Lower lobe of right lung (tissue), 2 donors: Measurements from ENCODE around the gene VWC2L. TPM values are rescaled to one million over a fixed set of nuclear protein-coding genes. Genes with fewer than 3 reads are reported as not detected.

Experiments
- ATAC-seq, 2 donors: fragments of 200-7000 bp; cut with Tn5 transposase; one replicate each; pipeline ENCODE4 v1.9.1; 2020 to 2022; ENCODE audit warnings: mild to moderate bottlenecking in 2 of 2, moderate library complexity in 2 of 2
- DNase-seq: peaks from one replicate; pipeline ENCODE4 v3.0.0-alpha.2; 2020
- H3K27ac ChIP-seq: fragments of 200-600 bp; one replicate; pipeline ENCODE4 v1.8.0; 2022
- H3K27me3 ChIP-seq: fragments of 200-600 bp; one replicate; pipeline ENCODE4 v1.8.0; 2022; ENCODE audit warnings: low read depth
- H3K36me3 ChIP-seq: fragments of 200-600 bp; one replicate; pipeline ENCODE4 v1.8.0; 2022; ENCODE audit warnings: mild to moderate bottlenecking
- H3K4me1 ChIP-seq: fragments of 200-600 bp; one replicate; pipeline ENCODE4 v1.8.0; 2022
- H3K4me3 ChIP-seq: fragments of 200-600 bp; one replicate; pipeline ENCODE4 v1.8.0; 2022; ENCODE audit warnings: mild to moderate bottlenecking
- H3K9me3 ChIP-seq: fragments of 200-600 bp; one replicate; pipeline ENCODE4 v1.8.0; 2022
- intact Hi-C: fragments of 100-400 bp; cut with DNase I; formaldehyde crosslinking; loops from one replicate; pipeline ENCODE4 v1.11.0; 2022
- total RNA-seq: library from RNA; stranded (reverse); fragmentation: NEBNext Ultra II Directional; extraction: Animal tissue kit (Norgen Biotek cat#: 25700); gene quantifications from one replicate; pipeline ENCODE4 v1.2.1, GENCODE V29; 2021
- TF ChIP-seq, protein P1 (sequence below): fragments of 200-600 bp; IDR thresholded peaks from one replicate; pipeline ENCODE4 v1.8.0; 2022; ENCODE audit warnings: antibody characterized with exemption, mild to moderate bottlenecking
- donor health status: DM: no; HTN: yes; CAD: no; lungs with severe emphysema.

VWC2L gene
- total RNA-seq, 1 donor from 2014 or later: not detected

DNA sequence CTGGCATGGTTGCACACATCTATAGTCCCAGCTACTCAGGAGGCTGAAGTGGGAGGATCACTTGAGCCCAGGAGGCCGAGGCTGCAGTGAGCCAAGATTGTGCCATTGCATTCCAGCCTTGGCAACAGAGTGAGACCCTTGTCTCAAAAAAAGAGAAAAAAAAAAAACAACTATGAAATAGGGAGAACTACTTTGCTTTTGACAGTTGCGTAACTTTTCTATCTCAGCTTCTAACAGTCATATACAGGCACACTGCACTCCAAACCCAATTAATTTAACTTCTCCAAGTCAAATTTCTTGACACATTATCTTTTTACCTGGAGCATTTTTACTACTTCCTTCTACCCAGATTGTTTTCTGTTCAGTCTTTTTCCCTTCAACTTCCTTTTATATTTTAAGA lies 24.1 kb upstream of the VWC2L start:
- TF ChIP-seq, protein P1, sequence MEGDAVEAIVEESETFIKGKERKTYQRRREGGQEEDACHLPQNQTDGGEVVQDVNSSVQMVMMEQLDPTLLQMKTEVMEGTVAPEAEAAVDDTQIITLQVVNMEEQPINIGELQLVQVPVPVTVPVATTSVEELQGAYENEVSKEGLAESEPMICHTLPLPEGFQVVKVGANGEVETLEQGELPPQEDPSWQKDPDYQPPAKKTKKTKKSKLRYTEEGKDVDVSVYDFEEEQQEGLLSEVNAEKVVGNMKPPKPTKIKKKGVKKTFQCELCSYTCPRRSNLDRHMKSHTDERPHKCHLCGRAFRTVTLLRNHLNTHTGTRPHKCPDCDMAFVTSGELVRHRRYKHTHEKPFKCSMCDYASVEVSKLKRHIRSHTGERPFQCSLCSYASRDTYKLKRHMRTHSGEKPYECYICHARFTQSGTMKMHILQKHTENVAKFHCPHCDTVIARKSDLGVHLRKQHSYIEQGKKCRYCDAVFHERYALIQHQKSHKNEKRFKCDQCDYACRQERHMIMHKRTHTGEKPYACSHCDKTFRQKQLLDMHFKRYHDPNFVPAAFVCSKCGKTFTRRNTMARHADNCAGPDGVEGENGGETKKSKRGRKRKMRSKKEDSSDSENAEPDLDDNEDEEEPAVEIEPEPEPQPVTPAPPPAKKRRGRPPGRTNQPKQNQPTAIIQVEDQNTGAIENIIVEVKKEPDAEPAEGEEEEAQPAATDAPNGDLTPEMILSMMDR: no peak
- no peaks in the 10 kb centered on the region for H3K9me3 ChIP-seq
- DNase-seq (no peak), ATAC-seq (no peak)
- no peak overlapping the region for H3K4me3 ChIP-seq
- H3K27ac ChIP-seq: no peak overlapping the region
- no peaks in the 10 kb centered on the region for H3K4me1 ChIP-seq
- H3K27me3 ChIP-seq: no peaks in the 10 kb centered on the region
- intact Hi-C loops: no loop called here
- no peaks in the 10 kb centered on the region for H3K36me3 ChIP-seq

DNA sequence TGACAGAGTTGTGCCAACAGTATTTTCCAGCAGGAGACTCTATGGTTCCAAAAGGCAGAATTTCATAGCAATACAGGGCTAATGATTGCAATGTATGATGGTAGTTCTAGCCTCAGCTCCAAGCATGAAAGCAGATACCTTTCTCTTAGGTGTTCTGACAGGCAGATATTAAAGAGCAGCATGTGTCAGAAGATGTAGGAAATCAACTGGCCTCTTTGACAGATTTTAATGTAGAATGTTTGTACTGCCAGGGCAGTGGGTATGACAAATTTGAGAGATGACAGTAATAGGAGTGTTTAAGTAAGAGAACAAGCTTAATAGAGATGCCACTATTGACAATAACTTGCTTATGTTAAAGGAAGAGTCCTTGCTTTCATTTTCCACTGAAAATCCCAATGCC lies 21.5 kb upstream of the VWC2L start:
- Histone ChIP-seq H3K9me3 (no peaks in the 10 kb centered on the region), H3K4me3 (no peak overlapping the region), H3K36me3 (no peaks in the 10 kb centered on the region), H3K4me1 (no peaks in the 10 kb centered on the region), H3K27ac (no peak overlapping the region), H3K27me3 (no peaks in the 10 kb centered on the region)
- TF ChIP-seq, protein P1: no peak
- intact Hi-C loops: no loop called here
- no peak for ATAC-seq
- DNase-seq: no peak

DNA sequence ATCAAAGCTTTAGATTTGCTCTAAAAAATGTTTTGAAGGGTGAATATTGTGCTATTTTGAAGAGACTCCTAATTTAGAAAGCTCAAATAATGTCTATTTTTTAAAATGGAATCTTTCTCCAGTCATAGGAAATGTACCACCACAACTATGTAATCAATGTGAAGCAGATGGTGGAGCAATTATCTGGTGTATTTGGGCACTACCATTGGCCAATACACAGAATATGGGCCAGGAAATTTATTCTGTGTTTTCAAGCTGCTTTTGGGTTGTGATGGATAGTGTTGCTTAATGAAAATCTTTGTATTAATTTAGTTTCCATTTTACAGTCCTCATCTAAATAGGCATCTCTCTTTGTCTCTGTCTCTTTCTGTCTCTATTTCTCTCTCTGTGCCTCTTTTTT lies 17.1 kb upstream of the VWC2L start:
- no peaks in the 10 kb centered on the region for H3K4me1 ChIP-seq
- H3K27me3 ChIP-seq: no peaks in the 10 kb centered on the region
- DNase-seq: no peak
- ATAC-seq: no peak
- intact Hi-C loops: no loop called here
- H3K36me3 ChIP-seq: no peaks in the 10 kb centered on the region
- no peak overlapping the region for H3K4me3 ChIP-seq
- no peak overlapping the region for H3K27ac ChIP-seq
- TF ChIP-seq, protein P1: no peak
- H3K9me3 ChIP-seq: no peaks in the 10 kb centered on the region

DNA sequence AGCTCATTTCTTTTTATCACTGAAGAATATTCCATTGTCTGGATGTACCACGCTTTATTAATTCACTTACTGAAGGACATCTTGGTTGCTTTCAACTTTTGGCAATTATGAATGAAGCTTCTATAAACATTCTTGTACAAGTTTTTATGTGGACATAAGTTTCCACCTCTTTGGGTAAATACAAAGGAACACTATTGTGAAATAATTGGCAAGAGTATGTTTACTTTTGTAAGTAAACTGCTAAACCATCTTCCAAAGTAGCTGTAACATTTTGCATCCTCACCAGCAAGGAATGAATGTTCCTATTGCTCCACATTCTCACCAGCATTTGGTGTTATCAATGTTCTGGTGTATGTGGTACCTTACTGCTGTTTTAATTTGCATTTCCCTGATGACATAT lies 15.8 kb upstream of the VWC2L start:
- H3K36me3 ChIP-seq: no peaks in the 10 kb centered on the region
- no peaks in the 10 kb centered on the region for H3K9me3 ChIP-seq
- no peak overlapping the region for H3K4me3 ChIP-seq
- no peaks in the 10 kb centered on the region for H3K4me1 ChIP-seq
- no peaks in the 10 kb centered on the region for H3K27me3 ChIP-seq
- TF ChIP-seq, protein P1: no peak
- H3K27ac ChIP-seq: no peak overlapping the region
- intact Hi-C loops: no loop called here
- no peak for DNase-seq
- no peak for ATAC-seq

DNA sequence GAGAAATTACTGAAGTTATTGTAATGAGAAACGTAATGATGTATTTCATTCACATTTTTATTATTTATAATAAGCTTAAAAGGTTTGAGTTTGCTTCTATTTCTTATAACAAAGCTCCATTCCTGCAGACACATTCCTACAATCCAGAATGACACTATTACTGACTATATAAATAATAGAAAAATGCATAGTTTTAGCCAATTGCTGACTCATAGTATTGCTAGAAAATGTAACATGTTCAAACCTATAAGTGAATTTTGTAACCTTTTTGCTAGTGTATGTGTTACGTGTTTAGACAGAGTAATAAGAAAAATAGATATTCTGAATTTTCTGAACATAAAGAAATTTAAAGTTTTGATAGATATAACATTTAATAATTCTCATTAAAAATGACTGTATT lies 9.3 kb upstream of the VWC2L start:
- DNase-seq (no peak), ATAC-seq (no peak)
- TF ChIP-seq, protein P1: no peak
- intact Hi-C loops: no loop called here
- Histone ChIP-seq H3K4me1 (no peaks in the 10 kb centered on the region), H3K36me3 (no peaks in the 10 kb centered on the region), H3K27ac (no peak overlapping the region), H3K27me3 (no peaks in the 10 kb centered on the region), H3K9me3 (no peaks in the 10 kb centered on the region), H3K4me3 (no peak overlapping the region)
